HG03280 (cell line): ENCODE results near the gene PAH.

Experiments used
- ATAC-seq: cut with Tn5 transposase; IDR thresholded peaks from one replicate; pipeline ENCODE4 v1.9.1; 2021; ENCODE audit warnings: mild to moderate bottlenecking, moderate library complexity; ENCODE audit not compliant: unreplicated experiment

PAH gene

DNA sequence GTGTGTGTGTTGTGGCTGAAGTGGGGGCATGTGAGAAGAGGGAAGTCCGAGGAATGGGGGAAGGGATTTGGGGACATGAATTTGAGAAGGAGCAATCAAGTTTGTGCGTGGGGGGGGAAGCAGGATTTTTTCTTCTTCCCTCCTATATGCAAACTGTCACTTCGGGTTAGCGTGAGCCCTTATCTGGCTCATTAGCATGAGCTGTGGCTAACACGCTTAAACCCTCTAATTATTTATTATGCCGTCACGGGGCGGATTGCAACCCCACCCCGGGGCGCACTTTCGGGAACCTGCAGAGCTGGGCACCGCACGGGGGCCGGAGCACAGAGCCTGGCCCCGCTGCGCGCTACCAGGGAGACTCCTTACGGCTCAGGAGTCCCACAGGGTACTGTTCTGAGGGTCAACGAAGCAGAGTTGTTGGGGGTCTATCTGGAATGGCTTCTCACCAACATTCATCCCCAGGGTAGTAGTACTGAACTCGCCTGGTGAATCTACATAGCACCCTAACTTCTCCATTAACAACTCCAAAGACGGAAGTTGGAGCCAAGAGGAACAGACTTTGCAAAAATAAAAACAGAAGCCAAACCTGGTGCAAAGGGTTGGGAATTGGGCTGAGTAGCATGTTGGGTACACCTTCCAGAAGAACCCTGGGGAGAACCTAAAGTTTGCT lies 34.0 kb upstream of the PAH start:
- no peak for ATAC-seq

DNA sequence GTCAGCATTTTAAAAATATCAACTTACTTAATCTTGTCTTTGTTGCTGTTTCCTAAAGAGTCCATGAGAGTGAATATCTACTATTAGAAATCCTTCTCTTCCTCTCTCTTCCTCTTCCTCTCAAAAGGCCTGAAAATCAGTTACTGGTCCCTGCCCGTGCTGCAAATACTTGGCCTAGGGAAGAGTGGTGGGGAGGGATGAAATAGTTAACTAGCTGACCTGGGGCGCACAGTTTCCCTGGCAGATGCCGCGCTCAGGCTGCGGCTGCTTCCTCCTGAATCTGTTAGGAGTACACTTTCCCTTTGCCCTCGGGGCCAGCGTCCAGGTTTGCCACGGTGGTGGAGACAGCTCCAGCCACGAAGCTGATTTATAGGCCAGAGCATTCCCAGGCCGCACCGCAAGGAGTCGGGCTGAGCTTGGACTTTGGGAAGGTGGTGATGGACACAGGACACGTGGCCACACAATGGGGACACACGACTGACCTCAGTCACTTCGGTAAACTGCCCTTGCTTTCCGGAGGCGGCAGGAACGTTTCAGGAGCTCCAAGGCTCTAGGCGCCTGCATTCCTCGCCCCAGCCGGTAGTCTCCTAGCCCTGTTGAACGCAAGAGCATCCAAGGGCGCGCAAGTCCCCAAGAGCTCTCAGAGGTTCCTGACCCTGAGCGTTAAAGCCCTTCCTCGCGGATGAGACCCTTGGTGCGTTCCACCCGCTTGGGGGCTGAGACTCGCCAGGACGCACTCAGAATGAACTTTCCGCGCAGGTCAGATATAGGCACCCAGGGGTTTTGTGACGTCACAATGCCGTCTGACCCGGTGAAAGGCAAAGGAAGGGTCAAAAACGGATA lies 33.3 kb upstream of the PAH start:
- ATAC-seq: no peak

DNA sequence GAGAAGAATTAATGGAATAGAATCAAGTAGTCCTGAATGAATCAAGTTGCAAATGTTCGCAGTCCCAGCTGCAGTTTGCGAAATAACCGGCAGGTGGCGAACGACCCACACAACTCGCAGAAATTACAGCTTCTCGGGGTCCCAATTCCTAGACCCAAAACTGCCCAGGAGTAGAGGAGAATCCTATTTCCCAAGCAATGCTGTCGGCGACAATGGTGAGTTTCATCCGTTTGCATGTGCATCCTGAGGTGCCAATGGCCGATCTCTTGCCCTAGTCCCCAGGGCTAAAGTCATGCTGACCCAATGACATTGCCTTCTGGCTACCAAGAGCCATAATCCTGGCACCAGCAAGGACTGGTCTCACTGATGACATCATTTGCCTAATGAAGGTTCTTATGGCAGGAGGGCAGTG lies 31.9 kb upstream of the PAH start:
- no peak for ATAC-seq

DNA sequence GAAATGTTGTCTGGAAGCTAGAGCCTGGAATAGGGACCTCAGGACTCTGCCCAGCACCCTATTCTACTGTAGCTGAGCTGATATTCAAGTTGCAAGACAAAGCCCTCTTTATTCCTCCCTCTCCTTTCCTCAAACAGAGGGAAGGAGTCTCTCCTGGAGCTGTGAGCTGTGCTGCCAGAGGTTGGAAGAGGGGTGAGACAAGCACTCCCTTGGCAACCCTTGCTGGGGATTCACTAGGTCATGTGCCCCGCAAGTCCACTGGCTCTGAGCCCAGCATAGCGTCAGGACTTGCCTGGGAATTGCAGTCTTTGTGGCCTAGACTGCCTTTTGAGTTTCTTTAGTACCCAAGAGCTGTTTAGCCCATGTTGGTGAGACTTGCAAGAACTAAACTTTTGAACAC lies 29.0 kb upstream of the PAH start:
- ATAC-seq: no peak

DNA sequence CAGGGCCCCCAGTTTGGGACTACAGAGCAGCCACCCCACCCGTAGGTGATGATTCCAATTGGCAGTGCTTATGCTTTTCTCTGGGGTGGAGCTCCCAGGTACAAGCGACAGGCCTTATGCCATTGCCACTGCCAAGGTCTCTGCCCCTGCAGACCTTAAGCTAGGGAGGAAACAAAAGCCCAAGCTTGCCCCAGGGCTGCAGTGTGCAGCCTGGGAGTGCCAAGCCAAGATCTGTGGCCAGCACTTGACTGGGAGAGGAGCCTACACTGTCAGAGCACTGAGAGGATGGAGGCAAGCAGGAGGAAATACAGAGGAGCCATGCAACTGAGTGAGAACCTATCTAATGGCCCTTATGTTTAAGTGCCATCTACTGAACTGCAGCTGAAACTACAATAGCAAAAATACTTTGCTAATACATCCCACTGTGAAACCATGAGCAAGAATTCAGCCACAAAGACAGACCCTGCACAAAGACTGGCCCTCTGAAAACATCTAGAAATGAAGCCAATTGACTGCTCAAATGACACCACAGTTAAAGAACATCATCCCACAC lies 22.7 kb upstream of the PAH start:
- no peak for ATAC-seq

DNA sequence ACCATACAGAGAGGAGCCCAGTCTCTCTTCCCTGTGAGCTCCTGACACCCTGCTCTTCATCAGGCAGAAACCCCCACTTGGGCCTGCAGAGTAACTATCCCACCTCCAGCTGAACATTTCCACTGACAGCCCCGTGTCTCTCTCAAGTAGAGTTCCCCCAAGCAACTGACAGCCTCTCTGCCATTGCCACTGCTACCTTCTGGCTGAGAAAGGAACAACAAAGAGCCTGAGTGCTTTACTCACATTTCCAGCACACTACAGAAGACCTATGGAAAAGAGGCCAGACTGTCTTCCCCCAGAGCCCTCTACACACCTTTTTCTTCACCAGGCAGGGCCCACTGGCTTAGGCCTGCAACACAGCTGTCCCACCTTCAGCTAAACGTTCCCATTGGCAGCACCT lies 22.0 kb upstream of the PAH start:
- no peak for ATAC-seq

DNA sequence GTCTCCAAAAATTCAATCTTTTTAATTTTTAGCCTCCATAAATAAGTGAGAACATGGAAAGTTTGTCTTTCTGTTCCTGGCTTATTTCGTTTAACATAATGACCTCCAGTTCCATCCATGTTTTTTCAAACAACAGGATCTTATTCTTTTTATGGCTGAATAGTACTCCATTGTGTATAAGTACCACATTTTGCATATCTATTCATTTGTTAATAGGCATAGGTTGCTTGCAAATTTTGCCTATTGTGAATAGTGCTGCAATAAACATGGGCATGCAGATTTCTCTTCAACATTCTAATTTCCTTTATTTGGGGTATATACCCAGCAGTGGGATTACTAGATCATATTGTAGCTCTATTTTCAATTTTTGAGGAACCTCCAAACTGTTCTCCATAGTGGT lies 16.1 kb upstream of the PAH start:
- no peak for ATAC-seq

DNA sequence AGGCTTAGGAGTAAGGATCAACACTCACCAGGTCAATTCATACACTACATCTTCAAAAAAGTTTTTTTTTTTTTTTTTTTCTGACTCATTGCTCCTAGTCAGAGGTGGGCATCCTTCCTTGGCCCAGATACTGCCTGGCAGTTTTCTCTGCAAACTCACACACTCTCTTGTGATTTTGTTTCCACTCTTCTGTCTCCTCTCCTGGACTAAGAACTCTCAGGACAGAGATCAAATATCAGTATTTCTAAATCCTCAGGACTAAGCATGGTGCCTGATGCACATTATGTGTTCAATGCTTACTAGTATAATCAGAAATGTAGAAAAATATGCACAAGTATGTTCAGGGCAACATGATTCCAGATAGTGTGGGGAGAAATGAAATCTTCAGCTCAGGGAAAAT lies 10.2 kb upstream of the PAH start:
- ATAC-seq: no peak

DNA sequence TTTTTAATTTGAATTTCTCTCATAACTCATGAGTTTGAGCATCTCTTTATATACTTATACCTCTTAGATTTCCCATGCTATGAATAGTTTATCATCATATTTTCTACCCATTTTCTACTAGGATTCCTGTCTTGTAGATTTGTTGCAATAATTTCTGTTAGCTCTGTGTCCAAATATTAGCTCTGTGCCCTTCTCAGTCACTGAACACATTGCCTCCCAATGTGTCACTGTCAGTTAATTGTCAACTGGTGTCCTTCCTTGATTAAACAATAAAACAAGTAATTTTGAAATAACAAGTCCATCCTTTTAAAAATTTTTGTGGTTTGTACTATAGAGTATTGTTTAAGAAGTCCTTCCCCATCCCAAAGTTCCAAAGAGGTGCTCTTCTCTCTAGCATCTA lies 4.2 kb upstream of the PAH start:
- ATAC-seq: no peak

DNA sequence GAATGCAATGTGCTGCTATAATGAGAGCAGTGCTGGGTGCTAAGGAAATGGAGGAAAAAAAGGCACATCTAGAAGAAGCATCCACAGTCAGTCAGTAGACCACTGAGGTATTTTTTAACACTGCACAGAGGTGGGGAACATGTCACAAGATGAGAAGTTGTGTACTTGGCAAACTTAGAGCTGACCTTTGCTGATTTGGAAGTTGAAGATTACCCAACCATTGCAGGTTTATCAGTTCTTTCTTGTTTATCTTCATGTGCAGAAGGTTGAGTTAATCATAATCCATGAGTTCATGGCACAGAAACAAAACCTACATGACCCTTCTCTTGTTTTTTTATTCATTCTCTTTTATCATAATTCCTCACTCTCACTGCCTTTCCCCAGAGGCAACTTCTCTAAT lies 3.2 kb upstream of the PAH start:
- ATAC-seq: no peak

DNA sequence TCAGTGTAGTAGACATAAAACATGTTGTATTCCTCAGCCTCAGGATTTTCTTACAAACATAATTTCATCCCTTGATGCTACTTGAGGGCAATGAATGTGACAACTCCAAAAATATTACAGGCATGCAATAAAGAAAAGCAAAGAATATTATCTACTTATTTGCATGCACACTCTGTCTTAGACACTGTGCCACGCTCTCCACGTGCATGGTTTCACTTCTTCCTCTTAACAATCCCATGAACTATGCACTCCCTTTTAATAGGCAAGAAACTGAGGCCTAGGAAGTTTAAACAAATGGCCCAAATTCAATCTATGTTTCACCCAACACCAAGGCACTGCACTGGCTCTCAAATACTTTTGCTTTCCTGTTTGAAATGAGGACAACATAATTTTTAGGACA lies 1.8 kb upstream of the PAH start:
- ATAC-seq: no peak

DNA sequence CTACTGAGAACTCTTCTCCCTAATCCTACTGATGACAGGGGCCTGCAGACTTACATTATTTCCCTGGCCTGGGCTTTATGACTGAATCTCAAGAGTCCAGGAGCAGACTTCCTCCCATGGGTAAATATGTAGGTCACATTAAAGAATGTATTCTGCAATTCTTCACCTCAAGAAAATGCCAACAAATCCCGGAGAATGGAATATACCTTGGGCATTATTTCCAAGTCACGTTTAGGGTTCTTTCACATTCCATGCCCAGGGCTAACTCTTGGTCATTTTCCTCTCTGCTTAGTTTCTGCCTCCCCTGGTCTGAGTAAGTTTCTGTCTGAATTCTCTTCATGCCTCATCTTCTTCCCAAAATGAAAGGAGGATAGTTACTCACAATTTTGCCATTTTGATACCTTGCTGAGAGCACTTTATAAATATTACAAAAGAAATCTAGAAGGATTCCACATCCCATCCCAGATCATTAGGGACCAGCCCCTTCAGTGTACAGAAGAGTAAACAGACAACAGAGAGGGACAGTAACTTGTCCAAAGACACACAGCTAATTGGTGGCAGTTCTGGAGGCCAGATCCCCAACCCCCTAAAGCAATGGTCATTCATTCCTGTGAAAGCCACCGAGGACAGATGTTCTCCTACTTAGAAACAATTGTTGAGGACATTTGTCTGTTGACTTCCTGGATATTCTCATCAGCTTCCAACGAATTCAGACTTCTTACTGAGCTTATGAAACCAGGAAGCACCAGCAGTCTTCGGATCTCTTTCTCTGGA lies 605 bp downstream of the PAH start:
- ATAC-seq: no peak

DNA sequence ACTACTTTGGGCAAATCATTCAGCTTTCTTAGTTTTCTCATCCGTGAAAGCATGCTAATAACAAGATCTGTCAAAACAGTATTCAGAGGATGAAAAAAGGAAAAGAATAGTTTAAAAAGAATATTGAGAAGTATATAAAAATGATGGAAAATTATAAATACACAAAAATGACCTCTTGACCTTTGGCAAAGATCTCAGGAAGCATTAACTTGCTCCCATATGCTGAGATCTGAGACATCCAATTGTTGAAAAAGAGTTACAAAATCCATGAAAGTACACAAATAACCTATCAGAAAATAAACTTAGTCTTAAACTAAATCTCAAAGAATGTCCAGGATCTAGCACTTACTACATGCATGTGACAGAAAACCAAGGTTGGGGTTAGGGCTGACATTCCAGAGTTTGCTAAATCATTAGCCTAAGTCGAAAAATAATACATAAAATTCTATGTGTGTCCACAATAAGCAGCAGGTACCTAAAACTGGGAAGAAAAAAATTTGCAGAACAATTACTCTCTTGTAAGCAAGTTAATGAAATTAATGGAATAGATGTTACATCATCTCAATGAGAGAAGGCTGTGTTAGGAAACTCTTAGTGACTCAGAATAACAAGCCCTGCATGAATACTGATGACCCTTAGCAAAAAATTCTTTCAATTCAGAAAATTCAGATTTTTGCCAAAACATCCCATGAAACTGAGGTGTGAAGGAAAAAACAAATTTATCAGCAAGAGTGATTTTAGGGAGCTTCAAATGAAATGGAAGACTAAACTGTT lies 3.4 kb downstream of the PAH start:
- ATAC-seq: no peak

DNA sequence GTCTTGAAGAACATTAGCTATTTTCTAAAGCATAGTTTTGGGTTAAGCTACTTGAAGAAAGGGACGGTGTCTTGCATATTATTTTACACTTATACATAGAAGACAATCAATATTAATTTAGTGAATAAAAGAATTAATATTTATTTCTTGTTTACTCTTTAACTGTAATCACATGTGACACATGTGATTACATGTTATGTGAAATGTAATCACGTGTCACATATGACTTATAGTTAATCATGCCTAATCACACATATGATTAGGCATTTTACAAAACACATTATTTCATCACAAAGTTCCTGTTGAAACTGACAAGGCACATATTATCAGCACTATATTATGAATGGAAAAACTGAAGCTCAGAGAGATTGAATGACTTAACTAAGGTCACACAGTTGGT lies 4.8 kb downstream of the PAH start:
- ATAC-seq: no peak

DNA sequence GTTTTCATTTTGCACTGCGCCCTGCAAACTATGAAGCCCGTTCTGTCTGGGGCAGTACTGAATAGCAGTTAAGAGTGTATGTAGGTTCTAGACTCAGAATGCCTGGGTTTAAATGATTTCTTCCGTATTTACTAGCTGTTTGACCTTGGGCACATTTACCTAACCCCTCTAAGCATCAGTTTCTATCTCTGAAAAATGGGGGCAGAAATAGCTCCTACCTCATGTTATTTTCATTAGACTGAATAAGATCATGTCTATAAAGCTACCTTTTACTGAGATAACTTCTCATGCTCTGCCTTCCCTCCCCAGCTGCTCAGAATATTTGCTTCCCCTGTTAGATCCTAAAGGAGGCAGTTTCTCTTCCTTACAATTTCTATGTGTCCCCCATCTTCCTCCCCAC lies 5.7 kb downstream of the PAH start:
- no peak for ATAC-seq

DNA sequence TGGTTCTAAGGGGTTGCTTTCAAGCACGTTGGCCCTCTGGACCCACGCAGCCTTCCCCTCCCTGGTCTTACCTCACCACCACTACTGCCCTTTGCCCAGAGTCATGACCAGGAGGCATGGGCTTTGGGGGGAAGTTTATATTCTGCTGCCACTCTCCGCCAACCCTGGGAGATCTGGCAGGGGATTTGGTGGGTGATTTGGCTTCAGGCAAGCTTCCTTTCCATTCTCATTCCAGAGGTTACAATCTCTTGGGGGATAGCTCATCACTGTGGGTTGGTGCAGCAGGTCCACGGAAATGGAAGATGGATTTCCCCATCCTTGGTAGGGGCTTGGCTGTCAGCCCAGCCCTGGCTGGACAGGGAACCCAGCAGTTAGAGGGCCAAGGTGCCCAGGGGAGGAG lies 6.3 kb downstream of the PAH start:
- no peak for ATAC-seq

DNA sequence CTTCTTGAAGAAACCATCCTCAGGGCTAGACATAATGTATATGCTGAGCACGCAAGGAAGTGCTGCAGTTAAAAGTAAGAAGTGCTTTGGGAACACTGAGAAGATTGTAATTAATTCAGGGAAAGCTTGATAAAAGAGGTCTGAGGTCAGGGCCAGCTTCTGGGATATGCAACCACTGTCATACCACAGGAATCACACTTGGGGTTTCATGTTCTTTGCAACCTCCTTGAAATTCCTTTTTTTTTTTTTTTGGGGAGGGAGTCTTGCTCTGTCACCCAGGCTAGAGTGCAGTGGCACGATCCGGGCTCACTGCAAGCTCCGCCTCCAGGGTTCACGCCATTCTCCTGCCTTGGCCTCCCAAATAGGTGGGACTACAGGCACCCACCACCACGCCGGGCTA lies 6.9 kb downstream of the PAH start:
- ATAC-seq: no peak

DNA sequence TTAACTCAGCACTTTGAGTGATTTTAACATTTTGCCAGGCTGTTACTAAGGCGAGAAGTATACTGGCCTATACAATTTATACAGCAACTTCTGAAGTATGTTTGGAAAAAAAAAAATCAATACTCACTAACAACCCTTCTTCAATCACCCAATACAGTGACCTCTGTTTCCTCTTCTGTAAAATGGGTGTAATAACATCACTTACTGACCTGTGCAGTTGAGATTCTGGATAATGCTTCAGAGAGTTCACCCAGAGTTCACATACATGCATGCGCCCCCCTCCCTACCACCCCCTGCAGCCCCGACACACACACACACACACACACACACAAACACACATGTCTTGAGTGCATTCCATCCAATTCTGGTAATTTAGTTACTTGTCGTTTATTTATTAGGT lies 9.1 kb downstream of the PAH start:
- ATAC-seq: no peak

DNA sequence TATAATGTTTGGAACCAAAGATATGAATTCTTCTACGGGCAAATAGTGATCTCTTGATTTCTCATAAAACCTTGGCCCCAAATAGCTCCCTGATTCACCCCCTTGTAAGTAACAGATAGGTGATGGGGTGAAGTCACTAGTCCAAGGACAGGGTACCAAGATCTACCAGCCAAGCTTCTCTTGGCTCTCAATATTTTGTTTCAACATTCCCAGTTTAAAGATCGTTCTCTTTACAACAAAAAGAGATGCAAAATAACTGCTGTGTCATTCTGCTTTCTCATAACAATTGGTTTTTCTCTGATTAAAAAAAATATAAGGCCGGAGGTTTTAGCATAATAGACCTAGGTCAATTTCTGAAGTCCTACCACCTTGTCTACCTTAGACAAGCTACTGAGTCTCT lies 11.8 kb downstream of the PAH start:
- ATAC-seq: no peak

DNA sequence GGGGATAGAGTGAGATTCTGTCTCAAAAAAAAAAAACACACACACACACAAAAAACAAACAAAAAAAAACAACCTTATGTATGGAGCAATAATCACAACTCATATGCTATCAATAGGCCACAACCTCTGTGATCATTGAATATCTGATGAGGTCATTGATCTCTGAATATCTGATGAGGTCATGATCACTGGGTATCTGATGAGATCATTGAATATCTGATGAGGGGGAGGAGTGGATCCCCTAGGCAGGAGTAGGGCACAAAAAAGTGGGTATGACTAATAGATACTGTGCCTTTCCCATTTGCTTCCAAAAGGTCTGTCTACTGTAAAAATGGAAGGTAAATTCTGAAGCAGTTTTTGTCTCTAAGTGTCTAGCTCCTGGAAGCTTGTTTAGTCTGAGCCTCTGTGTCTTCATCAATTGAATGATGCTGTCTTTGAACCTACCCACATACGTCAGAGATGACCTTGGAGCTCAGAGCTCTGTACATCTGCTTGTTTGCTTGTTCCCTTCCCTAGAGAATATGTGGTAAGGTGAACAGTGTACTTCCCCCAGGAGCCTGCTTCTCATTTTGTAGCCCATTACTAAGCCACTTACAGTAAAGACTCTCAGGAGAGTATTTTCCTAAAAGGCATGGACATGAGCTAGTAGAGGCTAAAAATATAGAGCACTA lies 13.6 kb downstream of the PAH start:
- no peak for ATAC-seq
